NCI-H82 treated with DMSO at 0.1 percent for 48 hours (cell line): ENCODE measurements around the gene CSMD2.
"Not testable (repeated sequence)": the region's sequence is repeated elsewhere in the genome, so short reads cannot be mapped to it uniquely, and the experiment has no call there.

Experiments
- DNase-seq: peaks from one replicate; lab custom pipeline; 2025; ENCODE audit not compliant: unreplicated experiment; lab: John Stamatoyannopoulos, UW

Gene CSMD2

DNA sequence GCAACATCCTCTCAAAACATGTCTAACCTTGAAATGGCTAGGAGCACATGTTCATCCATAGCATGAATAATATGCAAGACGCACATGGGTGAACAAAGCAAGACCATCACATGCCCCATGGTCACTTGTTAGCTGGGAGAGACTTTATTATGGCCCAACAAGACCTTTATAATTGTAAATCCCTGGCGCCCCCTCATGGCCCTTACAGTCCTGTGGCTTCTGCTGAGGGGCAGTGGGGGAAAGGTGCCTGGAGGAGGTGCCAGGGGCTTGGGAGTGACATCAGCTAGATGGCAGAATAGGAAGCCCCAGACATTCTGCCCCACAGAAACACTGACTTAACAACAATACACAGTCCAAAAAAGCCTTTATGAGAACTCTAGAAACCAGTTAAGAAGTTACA, 51.7 kb downstream of the CSMD2 start:
- no peak for DNase-seq

- DNase-seq, result no peak
Observed at GRCh38 chr1:34108711-34109110, 56.3 kb downstream of the CSMD2 start.

GRCh38 chr1:34108269-34108668, 56.8 kb downstream of the CSMD2 start:
- DNase-seq, result no peak

GRCh38 chr1:34101151-34101550, 63.9 kb downstream of the CSMD2 start:
- no peak for DNase-seq

DNA sequence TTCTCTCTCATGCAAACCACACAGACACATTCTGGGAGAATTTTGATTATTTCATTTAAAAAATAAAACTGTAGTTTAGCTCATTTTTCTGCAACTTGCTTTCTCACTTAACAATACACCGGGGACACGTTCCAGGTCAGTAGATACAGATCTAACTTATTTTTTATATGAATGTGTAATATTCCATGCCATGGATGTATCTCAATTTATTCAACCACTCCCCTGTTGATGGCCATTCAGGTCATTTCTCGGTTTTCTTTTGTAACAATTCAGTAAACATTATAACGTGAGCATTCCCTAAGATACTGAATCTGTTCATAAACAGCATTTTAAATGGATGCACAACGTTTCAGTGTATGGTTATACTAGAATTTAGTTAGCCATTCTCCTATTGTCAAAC, 64.7 kb downstream of the CSMD2 start:
- no peak for DNase-seq

DNA sequence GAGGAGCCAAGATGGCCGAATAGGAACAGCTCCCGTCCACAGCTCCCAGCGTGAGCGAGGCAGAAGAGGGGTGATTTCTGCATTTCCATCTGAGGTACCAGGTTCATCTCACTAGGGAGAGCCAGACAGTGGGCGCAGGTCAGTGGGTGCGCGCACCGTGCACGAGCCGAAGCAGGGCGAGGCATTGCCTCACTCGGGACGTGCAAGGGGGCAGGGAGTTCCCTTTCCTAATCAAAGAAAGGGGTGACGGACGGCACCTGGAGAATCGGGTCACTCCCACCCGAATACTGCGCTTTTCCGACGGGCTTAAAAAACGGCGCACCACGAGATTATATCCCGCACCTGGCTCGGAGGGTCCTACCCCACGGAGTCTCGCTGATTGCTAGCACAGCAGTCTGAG, 72.6 kb downstream of the CSMD2 start:
- not testable (repeated sequence) for DNase-seq

DNA sequence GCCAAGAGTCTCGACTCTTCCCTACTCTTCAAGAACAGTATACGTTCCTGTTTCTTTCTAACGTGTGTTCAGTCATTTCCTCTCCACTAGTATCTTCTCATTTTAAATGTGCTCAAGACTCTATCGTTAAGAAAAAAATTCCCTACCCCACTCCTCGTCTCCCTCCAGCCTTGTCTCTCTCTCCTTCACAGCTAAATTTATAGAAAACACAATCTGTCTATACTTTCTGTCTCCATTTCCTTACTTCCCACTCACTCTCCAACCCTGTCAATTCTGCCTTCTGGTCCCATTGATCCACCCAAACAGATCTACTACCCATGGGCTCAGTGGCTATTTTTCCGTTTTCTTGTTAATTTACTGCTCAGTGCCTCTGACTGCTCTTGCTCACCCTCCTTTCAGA, 75.3 kb downstream of the CSMD2 start:
- DNase-seq, result no peak

- no peak for DNase-seq
Observed at GRCh38 chr1:34087986-34088385, 77.0 kb downstream of the CSMD2 start.

DNA sequence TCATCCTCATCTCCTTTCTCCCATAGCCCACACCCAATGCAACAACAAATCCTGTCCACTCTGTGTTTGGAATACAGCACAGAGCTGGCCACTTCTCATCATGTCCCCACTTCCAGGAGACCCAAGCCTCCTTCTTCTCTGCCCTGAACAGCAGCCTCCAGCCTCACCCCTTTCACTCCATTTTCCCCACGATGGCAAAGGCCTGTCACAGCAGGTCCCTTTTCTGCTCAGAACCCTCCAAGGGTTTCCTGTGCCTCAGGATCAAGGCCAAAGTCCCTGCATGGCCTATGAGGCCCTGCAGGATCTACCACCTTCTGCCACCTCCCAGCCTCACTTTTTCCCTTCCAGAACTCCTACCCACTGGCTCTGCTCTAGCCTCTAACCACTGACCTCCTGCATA, 78.5 kb downstream of the CSMD2 start:
- no peak for DNase-seq

- no peak for DNase-seq
Observed at GRCh38 chr1:34083974-34084373, 81.1 kb downstream of the CSMD2 start.

DNA sequence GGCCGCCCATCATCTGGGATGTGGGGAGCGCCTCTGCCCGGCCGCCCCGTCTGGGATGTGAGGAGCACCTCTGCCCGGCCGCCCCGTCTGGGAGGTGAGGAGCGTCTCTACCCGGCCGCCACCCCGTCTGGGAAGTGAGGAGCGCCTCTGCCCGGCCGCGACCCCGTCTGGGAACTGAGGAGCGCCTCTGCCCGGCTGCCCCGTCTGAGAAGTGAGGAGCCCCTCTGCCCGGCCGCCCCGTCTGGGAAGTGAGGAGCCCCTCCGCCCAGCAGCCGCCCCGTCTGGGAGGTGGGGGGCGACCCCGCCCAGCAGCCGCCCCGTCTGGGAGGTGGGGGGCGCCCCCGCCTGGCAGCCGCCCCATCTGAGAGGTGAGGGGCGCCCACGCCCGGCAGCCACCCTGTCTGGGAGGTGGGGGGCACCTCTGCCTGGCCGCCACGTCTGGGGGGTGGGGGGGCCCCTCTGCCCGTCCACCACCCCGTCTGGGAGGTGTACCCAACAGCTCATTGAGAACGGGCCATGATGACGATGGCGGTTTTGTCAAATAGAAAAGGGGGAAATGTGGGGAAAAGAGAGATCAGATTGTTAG, 82.9 kb downstream of the CSMD2 start:
- not testable (repeated sequence) for DNase-seq

DNA sequence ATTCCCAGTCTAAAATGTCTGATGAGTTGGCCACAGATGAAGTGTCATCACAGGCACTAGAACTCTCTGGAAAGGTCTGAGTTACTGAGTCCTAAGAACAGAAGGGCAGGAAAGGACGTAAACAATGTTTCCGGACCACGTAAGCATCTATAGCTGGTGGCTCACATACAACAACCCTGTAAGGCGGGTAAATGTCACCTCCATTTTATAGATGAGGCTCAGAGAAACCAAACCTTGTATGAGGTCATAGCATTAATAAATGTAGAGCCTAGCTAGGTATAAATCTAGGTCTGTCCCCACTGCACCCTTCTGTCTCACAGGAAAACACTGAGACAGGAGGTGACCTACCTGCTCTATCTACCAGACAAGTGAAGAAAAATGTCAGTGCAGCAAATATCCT, 86.6 kb downstream of the CSMD2 start:
- no peak for DNase-seq

- DNase-seq, result no peak
Observed at GRCh38 chr1:34075576-34075975, 89.5 kb downstream of the CSMD2 start.

- DNase-seq, result no peak
Observed at GRCh38 chr1:34073028-34073695, 91.9 kb downstream of the CSMD2 start.

DNA sequence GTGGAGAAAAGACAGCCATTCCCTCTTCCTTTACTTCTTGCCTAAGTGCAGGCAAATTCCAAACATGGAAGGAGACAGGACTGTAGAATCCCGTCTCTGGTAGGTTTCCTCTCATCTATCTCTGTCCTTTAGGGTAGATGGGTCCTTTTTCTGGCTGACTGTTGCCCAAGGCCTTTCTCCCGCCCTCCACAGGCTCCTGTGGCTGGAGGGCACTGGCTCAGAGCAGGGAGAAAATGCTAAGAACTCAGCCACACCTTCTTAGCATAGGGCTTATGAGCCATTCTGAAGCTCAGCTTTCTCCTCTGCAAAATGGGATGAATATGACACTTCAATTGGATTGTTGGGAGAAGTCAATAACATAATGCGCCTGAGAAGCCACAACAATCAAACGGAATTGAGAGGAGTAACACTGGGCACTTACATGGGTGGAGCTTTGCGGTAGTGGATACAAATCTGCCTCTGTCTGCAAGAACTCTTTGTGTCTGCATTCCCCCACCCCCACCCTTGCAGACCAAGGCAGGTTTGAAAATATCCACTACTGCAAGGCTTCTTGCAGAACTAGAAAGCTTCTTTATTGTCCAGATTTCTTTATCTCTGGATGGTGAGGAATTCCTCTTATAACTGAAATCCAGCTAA, 94.7 kb downstream of the CSMD2 start:
- DNase-seq, result no peak

- DNase-seq, result no peak
Observed at GRCh38 chr1:34066981-34067603, 97.9 kb downstream of the CSMD2 start.

- DNase-seq, result no peak
Observed at GRCh38 chr1:34066166-34066565, 98.9 kb downstream of the CSMD2 start.

- no peak for DNase-seq
Observed at GRCh38 chr1:34065498-34065897, 99.5 kb downstream of the CSMD2 start.

DNA sequence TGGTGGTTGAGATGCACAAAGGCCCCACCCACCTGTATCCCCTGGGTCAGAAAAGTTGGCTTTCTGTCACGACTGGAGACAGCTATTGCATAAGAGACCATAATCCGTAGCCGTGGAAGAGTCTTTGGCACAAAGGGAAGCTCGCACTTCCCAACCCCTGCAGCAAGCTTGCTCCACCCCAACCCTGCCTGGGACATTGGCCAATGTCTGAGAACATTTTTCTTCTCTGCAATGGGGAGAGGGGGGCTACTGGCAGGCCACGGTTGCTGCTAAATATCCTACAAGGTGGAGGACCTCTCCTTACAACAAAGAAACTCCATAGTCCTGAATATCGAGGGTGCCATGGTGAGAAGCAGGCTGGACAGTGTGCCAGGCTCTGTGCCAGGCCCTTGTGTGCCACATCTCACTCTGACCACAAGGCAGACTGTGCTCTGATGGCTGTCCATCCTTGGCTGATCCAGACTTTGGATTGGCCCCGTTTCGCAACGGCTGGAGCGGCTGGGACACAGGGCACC, 104.1 kb downstream of the CSMD2 start:
- DNase-seq, result no peak

- no peak for DNase-seq
Observed at GRCh38 chr1:34060187-34060730, 104.8 kb downstream of the CSMD2 start.

GRCh38 chr1:34057347-34058130, 107.5 kb downstream of the CSMD2 start:
- DNase-seq, result no peak
